Measurements from ENCODE around the gene PTCH1. TPM values are rescaled to one million over a fixed set of nuclear protein-coding genes. Genes with fewer than 3 reads are reported as not detected.

PTCH1 gene
- total RNA-seq, 4 donors from 2014 or later: 6.8 to 12.1 (median 8.6) TPM

DNA sequence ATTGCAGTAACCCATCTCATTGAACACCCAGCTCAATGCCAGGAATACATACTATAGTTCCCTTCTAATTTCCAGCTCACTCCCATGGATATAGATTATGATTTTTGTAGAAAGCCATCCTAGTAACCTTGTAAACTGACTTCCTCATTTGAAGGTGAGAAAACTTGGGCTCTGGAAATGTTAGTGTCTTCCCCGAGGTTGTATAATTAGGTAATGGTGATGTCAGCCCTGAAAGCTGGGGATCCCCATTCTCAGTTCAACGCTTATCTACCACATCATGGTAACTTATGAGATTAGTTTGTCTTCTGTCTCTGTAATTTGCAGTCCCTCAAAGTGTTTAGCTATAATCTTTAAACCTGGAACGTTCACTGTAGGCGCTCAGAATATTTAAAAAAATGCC lies 34.6 kb upstream of the PTCH1 start:
- TF ChIP-seq, protein P1, sequence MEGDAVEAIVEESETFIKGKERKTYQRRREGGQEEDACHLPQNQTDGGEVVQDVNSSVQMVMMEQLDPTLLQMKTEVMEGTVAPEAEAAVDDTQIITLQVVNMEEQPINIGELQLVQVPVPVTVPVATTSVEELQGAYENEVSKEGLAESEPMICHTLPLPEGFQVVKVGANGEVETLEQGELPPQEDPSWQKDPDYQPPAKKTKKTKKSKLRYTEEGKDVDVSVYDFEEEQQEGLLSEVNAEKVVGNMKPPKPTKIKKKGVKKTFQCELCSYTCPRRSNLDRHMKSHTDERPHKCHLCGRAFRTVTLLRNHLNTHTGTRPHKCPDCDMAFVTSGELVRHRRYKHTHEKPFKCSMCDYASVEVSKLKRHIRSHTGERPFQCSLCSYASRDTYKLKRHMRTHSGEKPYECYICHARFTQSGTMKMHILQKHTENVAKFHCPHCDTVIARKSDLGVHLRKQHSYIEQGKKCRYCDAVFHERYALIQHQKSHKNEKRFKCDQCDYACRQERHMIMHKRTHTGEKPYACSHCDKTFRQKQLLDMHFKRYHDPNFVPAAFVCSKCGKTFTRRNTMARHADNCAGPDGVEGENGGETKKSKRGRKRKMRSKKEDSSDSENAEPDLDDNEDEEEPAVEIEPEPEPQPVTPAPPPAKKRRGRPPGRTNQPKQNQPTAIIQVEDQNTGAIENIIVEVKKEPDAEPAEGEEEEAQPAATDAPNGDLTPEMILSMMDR (IDR thresholded peaks at IDR 0.05; ENCODE audit: low read depth): no peak

DNA sequence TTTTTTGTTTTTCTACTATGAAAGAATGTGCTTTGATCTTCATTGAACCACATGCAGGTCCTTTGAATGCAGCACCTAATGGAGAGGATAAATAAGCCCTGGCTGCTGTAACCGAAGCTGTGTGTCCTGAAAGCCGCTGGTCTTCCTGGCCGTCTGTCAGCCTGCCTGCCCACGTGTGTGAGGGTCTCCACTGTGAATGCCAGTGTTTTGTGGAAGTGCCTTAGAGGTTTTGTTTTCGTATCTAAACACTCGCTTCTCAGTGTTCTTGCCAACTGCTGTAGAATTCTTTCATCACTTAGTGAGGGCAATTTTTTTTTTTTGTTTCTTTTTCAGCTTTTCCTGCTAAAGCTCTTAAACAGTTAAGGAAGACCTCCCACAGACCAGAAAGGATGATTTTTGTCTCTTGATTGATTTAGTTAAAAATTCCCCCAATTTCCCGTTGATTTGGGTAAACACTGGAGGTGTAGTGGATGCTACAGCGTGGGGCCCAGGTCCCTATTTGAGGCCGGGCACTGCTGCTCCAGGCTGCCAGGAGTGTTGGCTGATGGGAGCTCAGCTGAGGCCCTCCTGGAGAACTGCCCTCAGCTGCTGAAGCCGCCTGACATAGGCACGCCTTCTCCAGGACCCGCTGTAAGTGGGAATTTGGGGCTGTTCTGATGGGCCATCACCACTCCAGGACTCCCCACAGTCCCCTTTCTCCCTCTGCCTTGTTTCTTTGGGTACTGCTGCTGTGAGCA lies 29.2 kb upstream of the PTCH1 start:
- TF ChIP-seq, protein P1 (IDR thresholded peaks at IDR 0.05; ENCODE audit: low read depth): no peak

DNA sequence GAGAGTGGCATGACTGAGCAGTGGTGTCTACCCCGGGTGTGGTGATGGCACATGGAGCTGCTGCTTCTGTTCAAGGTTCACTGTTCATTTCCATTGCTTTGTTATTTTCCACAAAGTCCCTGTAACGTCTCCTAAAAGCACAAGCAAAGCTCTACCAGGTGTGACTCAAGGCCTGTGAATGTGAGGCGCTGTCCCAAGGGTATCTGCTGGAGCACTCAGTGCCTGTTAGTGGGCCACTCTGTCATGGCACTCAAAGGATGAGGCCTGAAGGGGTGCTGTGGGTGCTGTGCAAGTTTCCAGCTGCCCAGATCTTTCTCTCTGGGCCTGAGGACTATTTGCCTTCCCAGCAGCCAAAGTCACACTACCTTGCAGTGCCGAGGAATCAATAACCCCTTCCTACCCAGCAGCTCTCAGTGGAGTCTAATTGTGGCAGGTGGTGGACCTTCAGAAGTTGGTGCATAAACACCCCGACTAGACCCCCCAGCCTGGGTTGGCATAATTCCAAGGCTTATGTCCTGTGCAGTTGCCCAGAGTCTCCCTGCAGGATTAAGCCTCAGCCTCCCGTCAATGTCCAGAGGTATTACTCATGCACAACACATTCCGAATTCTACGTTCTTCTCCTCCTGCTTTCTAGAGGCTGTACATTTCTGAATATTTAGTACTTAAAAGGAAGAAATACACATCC lies 17.4 kb upstream of the PTCH1 start:
- TF ChIP-seq, protein P1 (IDR thresholded peaks at IDR 0.05; ENCODE audit: low read depth): no peak

DNA sequence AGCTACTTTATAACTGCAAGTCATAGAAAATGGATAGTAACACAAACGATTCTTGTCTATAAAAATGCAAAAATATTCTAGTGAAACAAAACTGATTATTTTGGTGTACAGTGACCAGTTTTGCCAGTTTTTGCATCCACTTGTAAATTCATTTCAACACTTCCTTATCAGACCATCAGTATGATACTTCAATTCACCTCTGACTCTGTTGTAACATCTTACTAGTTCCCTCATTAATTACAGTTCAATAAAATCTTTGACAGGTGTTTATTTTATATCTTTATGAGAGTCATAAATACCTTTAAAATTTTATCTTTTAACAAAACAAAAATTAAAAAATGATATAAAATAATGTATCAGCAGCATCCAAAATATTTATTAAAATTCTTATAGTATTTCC lies 13.1 kb upstream of the PTCH1 start:
- TF ChIP-seq, protein P1 (IDR thresholded peaks at IDR 0.05; ENCODE audit: low read depth): no peak

DNA sequence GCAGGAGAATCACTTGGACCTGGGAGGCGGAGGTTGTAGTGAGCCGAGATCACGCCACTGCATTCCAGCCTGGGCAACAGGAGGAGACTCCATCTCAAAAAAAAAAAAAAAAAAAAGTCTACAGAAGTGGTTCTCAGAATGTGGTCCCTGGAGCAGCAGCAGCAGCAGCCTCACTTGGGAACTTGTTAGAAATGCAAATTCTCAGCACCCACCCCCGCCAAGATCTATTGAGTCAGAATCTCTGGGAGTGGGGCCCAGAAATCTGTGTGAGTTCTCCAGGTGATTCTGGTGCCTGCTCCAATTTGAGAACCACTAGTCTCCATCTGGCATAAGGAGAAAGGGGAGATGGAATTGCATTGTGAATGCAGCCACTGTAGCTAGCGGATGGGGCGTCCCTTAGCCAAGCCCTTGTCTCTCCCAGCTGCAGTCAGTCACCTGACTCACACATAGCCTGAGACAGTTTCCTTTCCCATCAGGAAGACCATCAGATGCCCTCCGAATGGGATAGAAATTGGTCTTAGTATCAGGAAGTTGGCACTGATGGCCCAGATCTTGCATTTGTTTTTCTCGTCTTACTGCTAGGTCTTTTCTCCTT lies 12.2 kb upstream of the PTCH1 start:
- TF ChIP-seq, protein P1 (IDR thresholded peaks at IDR 0.05; ENCODE audit: low read depth): no peak

DNA sequence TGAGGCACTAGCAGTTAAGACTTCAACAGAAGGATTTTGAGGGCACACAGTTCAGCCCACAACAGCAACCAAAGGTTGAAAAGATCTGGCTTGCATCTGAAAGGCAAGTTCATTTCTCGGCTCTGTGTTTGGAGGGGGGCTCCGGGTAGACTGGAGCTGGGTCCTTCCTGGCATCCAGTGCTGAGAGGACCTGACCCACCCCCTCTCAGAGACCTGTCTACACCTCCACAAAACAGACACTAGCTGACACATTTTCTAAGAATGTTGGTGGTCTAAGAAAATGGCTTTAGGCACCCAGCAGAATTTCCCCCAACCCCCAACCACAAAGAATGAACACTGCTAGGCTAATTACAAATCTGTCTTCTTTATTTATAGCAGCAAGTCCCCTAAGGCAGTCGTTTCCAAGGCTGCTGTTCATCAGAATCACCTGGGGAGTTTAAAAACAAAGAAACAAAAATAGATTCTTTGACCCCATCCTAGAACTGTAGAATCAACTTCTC lies 6.2 kb upstream of the PTCH1 start:
- TF ChIP-seq, protein P1 (IDR thresholded peaks at IDR 0.05; ENCODE audit: low read depth): no peak

DNA sequence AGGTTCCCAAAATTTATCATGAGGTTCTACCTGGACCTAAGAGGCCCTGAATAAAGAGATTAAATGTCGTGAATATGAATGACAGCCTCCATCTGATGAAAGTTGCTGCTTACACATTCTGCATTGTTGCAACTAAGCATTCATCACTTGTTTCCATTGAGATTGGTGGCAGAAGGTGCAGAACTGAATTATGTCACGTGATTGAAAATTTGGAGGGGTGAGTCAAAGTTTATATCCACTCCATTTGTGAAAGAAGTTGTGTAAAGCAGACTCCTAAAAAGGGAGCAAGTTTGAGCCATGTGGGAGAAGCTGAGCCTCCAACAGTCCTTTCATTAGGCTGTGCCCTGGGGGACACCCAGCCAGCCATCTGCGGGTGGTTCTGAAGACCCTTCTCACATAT lies 4.9 kb upstream of the PTCH1 start:
- TF ChIP-seq, protein P1 (IDR thresholded peaks at IDR 0.05; ENCODE audit: low read depth): no peak
